ENCODE data around the gene PLCD4.

DNA sequence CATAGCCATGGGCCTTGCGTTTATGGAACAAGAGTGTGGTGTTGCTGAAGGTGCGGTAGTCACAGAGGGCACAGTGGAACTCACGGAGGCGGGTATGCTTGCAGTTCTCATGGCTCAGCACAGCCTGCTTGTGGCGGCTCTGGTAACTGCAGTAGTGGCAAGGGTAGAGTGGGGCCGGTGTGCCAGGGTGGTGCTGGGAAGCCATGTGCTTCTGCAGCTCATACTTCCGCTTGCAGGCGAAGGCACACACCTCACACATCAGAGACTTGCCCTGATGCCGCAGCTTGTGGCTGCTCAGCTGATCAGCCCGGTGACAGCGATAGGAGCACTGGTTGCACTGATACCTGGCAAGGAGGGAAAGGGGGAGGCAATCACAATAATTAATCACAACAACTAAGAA, 37.0 kb downstream of the PLCD4 start:
- TF ChIP-seq, protein P1, sequence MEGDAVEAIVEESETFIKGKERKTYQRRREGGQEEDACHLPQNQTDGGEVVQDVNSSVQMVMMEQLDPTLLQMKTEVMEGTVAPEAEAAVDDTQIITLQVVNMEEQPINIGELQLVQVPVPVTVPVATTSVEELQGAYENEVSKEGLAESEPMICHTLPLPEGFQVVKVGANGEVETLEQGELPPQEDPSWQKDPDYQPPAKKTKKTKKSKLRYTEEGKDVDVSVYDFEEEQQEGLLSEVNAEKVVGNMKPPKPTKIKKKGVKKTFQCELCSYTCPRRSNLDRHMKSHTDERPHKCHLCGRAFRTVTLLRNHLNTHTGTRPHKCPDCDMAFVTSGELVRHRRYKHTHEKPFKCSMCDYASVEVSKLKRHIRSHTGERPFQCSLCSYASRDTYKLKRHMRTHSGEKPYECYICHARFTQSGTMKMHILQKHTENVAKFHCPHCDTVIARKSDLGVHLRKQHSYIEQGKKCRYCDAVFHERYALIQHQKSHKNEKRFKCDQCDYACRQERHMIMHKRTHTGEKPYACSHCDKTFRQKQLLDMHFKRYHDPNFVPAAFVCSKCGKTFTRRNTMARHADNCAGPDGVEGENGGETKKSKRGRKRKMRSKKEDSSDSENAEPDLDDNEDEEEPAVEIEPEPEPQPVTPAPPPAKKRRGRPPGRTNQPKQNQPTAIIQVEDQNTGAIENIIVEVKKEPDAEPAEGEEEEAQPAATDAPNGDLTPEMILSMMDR (conservative IDR thresholded peaks at IDR 0.05; ENCODE audit: low read length) = no peak
- TF ChIP-seq EZH2phosphoT487 (IDR thresholded peaks at IDR 0.05; ENCODE audit: borderline replicate concordance) = no peak
